ENCODE measurements around the gene SEC31B. TPM values are rescaled to one million over a fixed set of nuclear protein-coding genes. Genes with fewer than 3 reads are reported as not detected.

The SEC31B gene
- total RNA-seq, 6 experiments from 2014 or later, result 2.4 to 9.1 (median 4.7) TPM

GRCh38 chr10:100477970-100478369, 41.7 kb downstream of the SEC31B start:
- no peaks in the 10 kb centered on the region for H3K27me3 ChIP-seq
- no peak for ATAC-seq

GRCh38 chr10:100470367-100470766, 49.3 kb downstream of the SEC31B start:
- TF ChIP-seq POLR2A (IDR thresholded peaks at IDR 0.05) (no peak), CTCF (IDR thresholded peaks at IDR 0.05) (no peak)
- intact Hi-C loops (cut with DNase I), result no loop called here
- no peaks in the 10 kb centered on the region for H3K9me3 ChIP-seq
- no peaks in the 10 kb centered on the region for H3K36me3 ChIP-seq
- no peaks in the 10 kb centered on the region for H3K27me3 ChIP-seq
- no peak for DNase-seq
- no peak for ATAC-seq
- H3K27ac ChIP-seq, result no peak overlapping the region
- WGBS (ENCODE audit: insufficient coverage, low coverage, low lambda C conversion rate, missing lambda C conversion rate), result 64% methylated on average over 3 of the region's 3 CpGs
- no peaks in the 10 kb centered on the region for H3K4me1 ChIP-seq
- no peak overlapping the region for H3K4me3 ChIP-seq

More at GRCh38 chr10:100477970-100478369, 41.7 kb downstream of the SEC31B start:
- WGBS (ENCODE audit: insufficient coverage, low coverage, low lambda C conversion rate, missing lambda C conversion rate), result 38% methylated on average over 5 of the region's 5 CpGs
- H3K36me3 ChIP-seq, result no peaks in the 10 kb centered on the region
- DNase-seq, result no peak
- peaks cover 0 to 13% (median 5%) of the 10 kb centered on the region in 4 donors for H3K4me1 ChIP-seq
- H3K27ac ChIP-seq, result no peak overlapping the region
- intact Hi-C loops (cut with DNase I), result no loop called here
- H3K4me3 ChIP-seq, result no peak overlapping the region
- H3K9me3 ChIP-seq, result no peaks in the 10 kb centered on the region
- TF ChIP-seq POLR2A (IDR thresholded peaks at IDR 0.05) (no peak), CTCF (IDR thresholded peaks at IDR 0.05) (no peak)

- Histone ChIP-seq H3K4me1 (no peaks in the 10 kb centered on the region), H3K4me3 (no peak overlapping the region), H3K27me3 (no peaks in the 10 kb centered on the region), H3K36me3 (no peaks in the 10 kb centered on the region), H3K27ac (no peak overlapping the region), H3K9me3 (no peaks in the 10 kb centered on the region)
- ATAC-seq (no peak), DNase-seq (no peak)
- intact Hi-C loops (cut with DNase I), result no loop called here
- 100% methylated on average over 1 of the region's 1 CpG for WGBS (ENCODE audit: insufficient coverage, low coverage, low lambda C conversion rate, missing lambda C conversion rate)
- TF ChIP-seq POLR2A (IDR thresholded peaks at IDR 0.05) (no peak), CTCF (IDR thresholded peaks at IDR 0.05) (no peak)
Measured at GRCh38 chr10:100469756-100470155, 49.9 kb downstream of the SEC31B start.

- H3K4me3 ChIP-seq, result no peak overlapping the region
- TF ChIP-seq POLR2A (IDR thresholded peaks at IDR 0.05) (no peak), CTCF (IDR thresholded peaks at IDR 0.05) (no peak)
- H3K4me1 ChIP-seq, result no peaks in the 10 kb centered on the region
- H3K9me3 ChIP-seq, result no peaks in the 10 kb centered on the region
- ATAC-seq, result no peak
- DNase-seq, result no peak
- no peak overlapping the region for H3K27ac ChIP-seq
- no peaks in the 10 kb centered on the region for H3K27me3 ChIP-seq
- H3K36me3 ChIP-seq, result no peaks in the 10 kb centered on the region
- intact Hi-C loops (cut with DNase I), result no loop called here
Measured at GRCh38 chr10:100468978-100469377, 50.7 kb downstream of the SEC31B start.

- Histone ChIP-seq H3K4me3 (no peak overlapping the region), H3K27me3 (no peaks in the 10 kb centered on the region), H3K27ac (no peak overlapping the region), H3K4me1 (no peaks in the 10 kb centered on the region), H3K9me3 (no peaks in the 10 kb centered on the region), H3K36me3 (no peaks in the 10 kb centered on the region)
- no peak for ATAC-seq
- intact Hi-C loops (cut with DNase I), result no loop called here
- no peak for DNase-seq
- 57% methylated on average over 5 of the region's 5 CpGs for WGBS (ENCODE audit: insufficient coverage, low coverage, low lambda C conversion rate, missing lambda C conversion rate)
- TF ChIP-seq POLR2A (IDR thresholded peaks at IDR 0.05), result no peak
- no peak for TF ChIP-seq CTCF (IDR thresholded peaks at IDR 0.05)
Measured at GRCh38 chr10:100468322-100468721, 51.3 kb downstream of the SEC31B start.

Data from right lobe of liver (tissue), 6 donors.